Neural progenitor cell (in vitro differentiated cells): ENCODE results near the gene TAS2R42. TPM values are rescaled to one million over a fixed set of nuclear protein-coding genes. Genes with fewer than 3 reads are reported as not detected.

Experiments used
- DNase-seq: peaks from one replicate; pipeline ENCODE4 v3.0.0-alpha.2; 2016; ENCODE audit warnings: low spot score
- H2AFZ ChIP-seq: fragments of 200-600 bp; sonication (generic); replicated peaks from 2 replicates; pipeline ENCODE4 v1.6.1; 2016; ENCODE audit warnings: antibody characterized with exemption
- H3F3A ChIP-seq: fragments of 200-600 bp; sonication (generic); 2 replicates; pipeline ENCODE4 v1.6.1; 2016; ENCODE audit warnings: antibody characterized with exemption, low read depth
- H3K27ac ChIP-seq: fragments of 200-600 bp; sonication (generic); 2 replicates; pipeline ENCODE4 v1.5.1; 2016; ENCODE audit warnings: mild to moderate bottlenecking
- H3K27me3 ChIP-seq: fragments of 200-600 bp; sonication (generic); 2 replicates; pipeline ENCODE4 v1.6.1; 2016; ENCODE audit warnings: mild to moderate bottlenecking, moderate library complexity
- H3K36me3 ChIP-seq: fragments of 200-600 bp; sonication (generic); 2 replicates; pipeline ENCODE4 v1.5.1; 2016
- H3K4me1 ChIP-seq: fragments of 200-600 bp; sonication (generic); 2 replicates; pipeline ENCODE4 v1.6.1; 2016; ENCODE audit warnings: mixed run types
- H3K4me2 ChIP-seq: fragments of 200-600 bp; sonication (generic); 2 replicates; pipeline ENCODE4 v1.6.1; 2016
- H3K4me3 ChIP-seq: fragments of 200-600 bp; sonication (generic); 2 replicates; pipeline ENCODE4 v1.5.1; 2016
- H3K79me2 ChIP-seq: fragments of 200-600 bp; sonication (generic); 2 replicates; pipeline ENCODE4 v1.6.1; 2016; ENCODE audit warnings: low read depth
- H3K9ac ChIP-seq: fragments of 200-600 bp; sonication (generic); 2 replicates; pipeline ENCODE4 v1.6.1; 2016
- H3K9me3 ChIP-seq: fragments of 200-600 bp; sonication (generic); 2 replicates; pipeline ENCODE4 v1.5.1; 2016; ENCODE audit warnings: low read depth
- H4K20me1 ChIP-seq: fragments of 200-600 bp; sonication (generic); 2 replicates; pipeline ENCODE4 v1.6.1; 2016; ENCODE audit warnings: low read depth
- H3K27ac Mint-ChIP-seq: 3 replicates; pipeline ENCODE4 v1.8.0; 2021; ENCODE audit warnings: mixed read lengths
- H3K27me3 Mint-ChIP-seq: 2 replicates; pipeline ENCODE4 v1.8.0; 2022; ENCODE audit warnings: low read depth, mild to moderate bottlenecking, inconsistent platforms, moderate library complexity, mixed read lengths; ENCODE audit not compliant: insufficient read depth
- H3K36me3 Mint-ChIP-seq: 3 replicates; pipeline ENCODE4 v1.8.0; 2021; ENCODE audit warnings: mixed read lengths
- H3K4me1 Mint-ChIP-seq: 3 replicates; pipeline ENCODE4 v1.8.0; 2021; ENCODE audit warnings: mixed read lengths
- H3K4me3 Mint-ChIP-seq: 3 replicates; pipeline ENCODE4 v1.8.0; 2021; ENCODE audit warnings: mild to moderate bottlenecking, moderate library complexity, mixed read lengths
- H3K9me3 Mint-ChIP-seq: 3 replicates; pipeline ENCODE4 v1.8.0; 2020; ENCODE audit warnings: mixed read lengths
- CTCF ChIP-seq: fragments of 200-600 bp; sonication (generic); IDR thresholded peaks from 2 replicates; pipeline ENCODE4 v1.5.1; 2017; ENCODE audit warnings: antibody characterized with exemption, mild to moderate bottlenecking
- EZH2 ChIP-seq: fragments of 200-600 bp; sonication (generic); IDR thresholded peaks from 2 replicates; pipeline ENCODE4 v1.6.1; 2017; ENCODE audit warnings: antibody characterized with exemption, mild to moderate bottlenecking, moderate library complexity
- EZH2phosphoT487 ChIP-seq: fragments of 200-600 bp; sonication (generic); IDR thresholded peaks from 2 replicates; pipeline ENCODE4 v1.6.1; 2017; ENCODE audit warnings: antibody characterized with exemption
- total RNA-seq: library from RNA; depleted of rRNA; stranded (reverse); fragments of >200 nt; gene quantifications from 2 replicates; pipeline ENCODE4 v1.2.3, GENCODE V29; 2015; ENCODE audit warnings: low replicate concordance

Gene TAS2R42
- total RNA-seq, 1 donor from 2014 or later: not detected

- TF ChIP-seq EZH2 (no peak), CTCF (no peak), EZH2phosphoT487 (no peak)
Measured at GRCh38 chr12:11162502-11162901, 24.2 kb downstream of the TAS2R42 start.

GRCh38 chr12:11158885-11159444 lies 27.8 kb downstream of the TAS2R42 start:
- Histone ChIP-seq H3F3A (no peaks in the 10 kb centered on the region), H3K27me3 (no peaks in the 10 kb centered on the region), H2AFZ (no peak overlapping the region), H3K9ac (no peak overlapping the region), H3K9me3 (peaks cover 5% of the 10 kb centered on the region), H3K4me1 (no peaks in the 10 kb centered on the region), H3K36me3 (peaks cover 30% of the 10 kb centered on the region), H4K20me1 (peaks cover 44% of the 10 kb centered on the region), H3K4me3 (no peak overlapping the region), H3K27ac (no peak overlapping the region), H3K79me2 (peaks cover 100% of the 10 kb centered on the region), H3K4me2 (no peak overlapping the region)
- peaks cover 45% of the 10 kb centered on the region for H3K9me3 Mint-ChIP-seq
- no peak overlapping the region for H3K27ac Mint-ChIP-seq
- H3K4me1 Mint-ChIP-seq: no peaks in the 10 kb centered on the region
- no peak overlapping the region for H3K4me3 Mint-ChIP-seq
- no peaks in the 10 kb centered on the region for H3K27me3 Mint-ChIP-seq
- DNase-seq: no peak
- peaks cover 65% of the 10 kb centered on the region for H3K36me3 Mint-ChIP-seq
- TF ChIP-seq EZH2phosphoT487: no peak
- no peak for TF ChIP-seq CTCF
- TF ChIP-seq EZH2: no peak

More at GRCh38 chr12:11162502-11162901, 24.2 kb downstream of the TAS2R42 start:
- Histone ChIP-seq H4K20me1 (peaks cover 68% of the 10 kb centered on the region), H2AFZ (no peak overlapping the region), H3F3A (no peaks in the 10 kb centered on the region), H3K4me3 (no peak overlapping the region), H3K27ac (no peak overlapping the region), H3K9ac (no peak overlapping the region), H3K4me1 (no peaks in the 10 kb centered on the region), H3K4me2 (no peak overlapping the region), H3K79me2 (peaks cover 100% of the 10 kb centered on the region), H3K36me3 (peaks cover 20% of the 10 kb centered on the region), H3K9me3 (no peaks in the 10 kb centered on the region), H3K27me3 (no peaks in the 10 kb centered on the region)
- Mint-ChIP-seq H3K27ac (no peak overlapping the region), H3K36me3 (peaks cover 71% of the 10 kb centered on the region), H3K27me3 (peaks cover 2% of the 10 kb centered on the region), H3K9me3 (peaks cover 22% of the 10 kb centered on the region), H3K4me3 (no peak overlapping the region), H3K4me1 (no peaks in the 10 kb centered on the region)
- DNase-seq: no peak

DNA sequence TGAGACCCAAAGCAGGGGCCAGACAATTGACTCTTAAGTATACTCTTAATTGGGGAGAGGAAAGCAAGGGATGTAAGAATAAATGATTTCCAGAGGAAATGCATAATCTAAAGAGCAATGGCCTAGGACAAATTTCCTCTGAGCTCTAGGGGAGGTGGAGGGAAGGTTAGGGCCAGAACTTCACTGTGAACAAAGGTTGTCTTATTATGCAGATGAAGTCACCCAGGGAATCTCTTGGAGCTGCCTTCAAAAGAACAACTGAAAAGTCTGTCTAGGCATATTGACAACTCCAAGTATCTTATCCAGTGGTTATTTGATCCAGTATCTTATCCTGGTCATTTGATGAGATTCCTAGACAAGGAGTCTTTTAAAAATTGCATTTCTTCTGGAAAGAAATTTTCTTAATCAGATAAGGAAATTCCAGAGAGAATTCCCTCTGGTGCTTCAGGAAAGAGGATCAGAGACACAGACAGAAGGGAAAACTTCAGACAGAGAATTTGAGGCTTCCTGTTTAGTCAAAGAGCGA lies 32.3 kb downstream of the TAS2R42 start:
- Histone ChIP-seq H3K36me3 (peaks cover 30% of the 10 kb centered on the region), H3K9me3 (peaks cover 8% of the 10 kb centered on the region), H3K4me2 (no peak overlapping the region), H3K4me1 (no peaks in the 10 kb centered on the region), H3K9ac (no peak overlapping the region), H3F3A (no peaks in the 10 kb centered on the region), H3K4me3 (no peak overlapping the region), H3K79me2 (peaks cover 88% of the 10 kb centered on the region), H4K20me1 (peaks cover 3% of the 10 kb centered on the region), H2AFZ (no peak overlapping the region), H3K27ac (no peak overlapping the region), H3K27me3 (no peaks in the 10 kb centered on the region)
- Mint-ChIP-seq H3K27me3 (no peaks in the 10 kb centered on the region), H3K36me3 (peaks cover 50% of the 10 kb centered on the region), H3K9me3 (peaks cover 60% of the 10 kb centered on the region), H3K4me3 (no peak overlapping the region), H3K4me1 (no peaks in the 10 kb centered on the region), H3K27ac (no peak overlapping the region)
- no peak for DNase-seq
- TF ChIP-seq EZH2: no peak
- no peak for TF ChIP-seq CTCF
- TF ChIP-seq EZH2phosphoT487: no peak
